SJCRH30 (cell line): ENCODE results near the gene ZNF335. TPM values are rescaled to one million over a fixed set of nuclear protein-coding genes. Genes with fewer than 3 reads are reported as not detected.

Experiments used
- DNase-seq, 2 experiments: peaks; one replicate each; pipeline ENCODE4 v3.0.0-alpha.2; 2015 to 2020
- H3K27ac ChIP-seq: fragments of 250-450 bp; sonication (Bioruptor Pico); 2 replicates; pipeline ENCODE4 v1.5.1; 2020; ENCODE audit warnings: mild to moderate bottlenecking, moderate library complexity
- H3K27me3 ChIP-seq: fragments of 250-450 bp; sonication (Bioruptor Pico); 2 replicates; pipeline ENCODE4 v1.5.1; 2020; ENCODE audit warnings: mild to moderate bottlenecking, moderate library complexity
- H3K36me3 ChIP-seq: fragments of 250-450 bp; sonication (Bioruptor Pico); 2 replicates; pipeline ENCODE4 v1.5.1; 2020; ENCODE audit warnings: mild to moderate bottlenecking, moderate library complexity
- H3K4me1 ChIP-seq: fragments of 250-450 bp; sonication (Bioruptor Pico); 2 replicates; pipeline ENCODE4 v1.5.1; 2020; ENCODE audit warnings: mild to moderate bottlenecking, moderate library complexity
- H3K4me3 ChIP-seq: fragments of 250-450 bp; sonication (Bioruptor Pico); 2 replicates; pipeline ENCODE4 v1.5.1; 2020; ENCODE audit warnings: mild to moderate bottlenecking, moderate library complexity
- H3K9me3 ChIP-seq: fragments of 250-450 bp; sonication (Bioruptor Pico); replicated peaks from 2 replicates; pipeline ENCODE4 v1.5.1; 2020; ENCODE audit warnings: mild to moderate bottlenecking, moderate library complexity
- total RNA-seq: library from RNA; depleted of rRNA; stranded (reverse); fragments of >200 nt; shearing (Covaris generic); gene quantifications from 2 replicates; pipeline ENCODE4 v1.2.3, GENCODE V29; 2014; rRNA removed

The ZNF335 gene, protein sequence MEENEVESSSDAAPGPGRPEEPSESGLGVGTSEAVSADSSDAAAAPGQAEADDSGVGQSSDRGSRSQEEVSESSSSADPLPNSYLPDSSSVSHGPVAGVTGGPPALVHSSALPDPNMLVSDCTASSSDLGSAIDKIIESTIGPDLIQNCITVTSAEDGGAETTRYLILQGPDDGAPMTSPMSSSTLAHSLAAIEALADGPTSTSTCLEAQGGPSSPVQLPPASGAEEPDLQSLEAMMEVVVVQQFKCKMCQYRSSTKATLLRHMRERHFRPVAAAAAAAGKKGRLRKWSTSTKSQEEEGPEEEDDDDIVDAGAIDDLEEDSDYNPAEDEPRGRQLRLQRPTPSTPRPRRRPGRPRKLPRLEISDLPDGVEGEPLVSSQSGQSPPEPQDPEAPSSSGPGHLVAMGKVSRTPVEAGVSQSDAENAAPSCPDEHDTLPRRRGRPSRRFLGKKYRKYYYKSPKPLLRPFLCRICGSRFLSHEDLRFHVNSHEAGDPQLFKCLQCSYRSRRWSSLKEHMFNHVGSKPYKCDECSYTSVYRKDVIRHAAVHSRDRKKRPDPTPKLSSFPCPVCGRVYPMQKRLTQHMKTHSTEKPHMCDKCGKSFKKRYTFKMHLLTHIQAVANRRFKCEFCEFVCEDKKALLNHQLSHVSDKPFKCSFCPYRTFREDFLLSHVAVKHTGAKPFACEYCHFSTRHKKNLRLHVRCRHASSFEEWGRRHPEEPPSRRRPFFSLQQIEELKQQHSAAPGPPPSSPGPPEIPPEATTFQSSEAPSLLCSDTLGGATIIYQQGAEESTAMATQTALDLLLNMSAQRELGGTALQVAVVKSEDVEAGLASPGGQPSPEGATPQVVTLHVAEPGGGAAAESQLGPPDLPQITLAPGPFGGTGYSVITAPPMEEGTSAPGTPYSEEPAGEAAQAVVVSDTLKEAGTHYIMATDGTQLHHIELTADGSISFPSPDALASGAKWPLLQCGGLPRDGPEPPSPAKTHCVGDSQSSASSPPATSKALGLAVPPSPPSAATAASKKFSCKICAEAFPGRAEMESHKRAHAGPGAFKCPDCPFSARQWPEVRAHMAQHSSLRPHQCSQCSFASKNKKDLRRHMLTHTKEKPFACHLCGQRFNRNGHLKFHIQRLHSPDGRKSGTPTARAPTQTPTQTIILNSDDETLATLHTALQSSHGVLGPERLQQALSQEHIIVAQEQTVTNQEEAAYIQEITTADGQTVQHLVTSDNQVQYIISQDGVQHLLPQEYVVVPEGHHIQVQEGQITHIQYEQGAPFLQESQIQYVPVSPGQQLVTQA (N-terminal part only)
- total RNA-seq: 12.5 and 14.2 TPM in 2 replicates

DNA sequence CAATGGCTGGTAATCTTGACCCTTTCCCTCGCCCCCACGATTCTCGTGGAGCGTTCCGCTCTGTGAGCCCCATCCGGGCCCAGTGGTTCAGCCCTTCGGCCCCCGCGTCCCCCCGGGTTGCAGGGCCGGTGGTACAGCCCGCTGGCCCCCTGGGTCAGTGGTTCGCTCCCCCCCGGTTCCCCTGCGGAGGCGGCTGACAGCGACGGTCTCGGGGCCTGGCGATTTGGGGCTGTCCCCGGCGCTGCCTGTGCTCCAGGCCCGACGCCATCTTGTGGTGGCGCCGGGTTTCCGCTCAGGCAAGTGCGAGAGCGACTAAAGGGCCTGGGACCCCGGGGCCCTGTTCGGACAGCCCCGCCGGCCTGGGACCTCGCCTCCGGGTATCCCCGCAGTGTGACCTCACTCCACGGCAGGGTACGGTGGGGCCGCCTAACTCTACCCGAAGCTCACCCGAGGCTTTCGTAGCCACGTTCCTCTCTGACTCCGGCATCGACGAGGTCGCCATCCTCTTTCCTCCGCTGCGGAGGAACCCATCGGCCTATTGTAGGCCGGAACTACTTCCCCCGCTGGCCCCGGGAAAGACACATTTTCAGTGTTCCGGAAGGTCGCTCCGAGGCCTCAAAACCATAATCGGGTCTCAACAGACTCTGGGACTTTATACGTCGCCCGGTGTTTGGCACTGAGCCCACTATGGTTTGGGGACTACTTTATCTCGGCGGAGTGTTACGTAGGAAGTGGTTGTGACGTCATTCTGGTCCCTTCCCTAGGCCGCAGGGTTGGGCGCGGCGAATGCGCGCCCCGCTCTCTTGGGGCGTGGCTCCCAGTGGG is at the start of gene ZNF335:
ZNF335 (minus strand) TSS at position 529 of the 825 bp plus-strand sequence. CDS start 793 bp downstream, outside the sequence.
- no peaks in the 10 kb centered on the region for H3K9me3 ChIP-seq

DNA sequence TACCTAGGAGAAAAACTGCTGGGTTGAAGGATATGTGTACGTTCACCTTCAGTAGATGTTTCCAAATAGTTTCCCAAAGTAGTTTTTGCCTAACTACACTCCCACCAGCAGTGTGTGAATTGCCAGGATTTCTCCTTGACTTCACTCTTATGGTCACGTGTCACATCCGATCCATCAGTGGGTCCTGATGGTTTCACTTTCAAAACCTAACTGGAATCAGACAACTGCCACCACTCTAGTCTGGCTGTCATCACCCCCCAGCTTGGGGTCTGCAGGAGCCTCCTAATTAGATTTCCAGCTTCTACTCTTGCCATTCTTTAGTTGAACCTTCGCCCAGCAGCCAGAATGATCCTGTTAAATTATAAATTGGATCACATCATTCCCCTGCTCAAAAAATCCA is 48.6 kb upstream of the ZNF335 start:
- Histone ChIP-seq H3K4me3 (no peak overlapping the region), H3K27ac (no peak overlapping the region), H3K4me1 (peaks cover 4% of the 10 kb centered on the region; the same call in 1 of the 2 replicates), H3K36me3 (no peaks in the 10 kb centered on the region), H3K27me3 (peaks cover 3% of the 10 kb centered on the region; the same call in 1 of the 2 replicates), H3K9me3 (no peaks in the 10 kb centered on the region)
- DNase-seq: no peak

More for the DNA sequence above, at the start of gene ZNF335:
- Histone ChIP-seq H3K4me1 (peaks cover 4% of the 10 kb centered on the region; the same call in 1 of the 2 replicates), H3K27me3 (no peaks in the 10 kb centered on the region), H3K27ac (peak within 1 kb of the TSS; percentile 100), H3K4me3 (peak within 1 kb of the TSS; percentile 90), H3K36me3 (peaks cover 6% of the 10 kb centered on the region; the same call in 1 of the 2 replicates)
- DNase-seq: peak; percentile 98 to 99

DNA sequence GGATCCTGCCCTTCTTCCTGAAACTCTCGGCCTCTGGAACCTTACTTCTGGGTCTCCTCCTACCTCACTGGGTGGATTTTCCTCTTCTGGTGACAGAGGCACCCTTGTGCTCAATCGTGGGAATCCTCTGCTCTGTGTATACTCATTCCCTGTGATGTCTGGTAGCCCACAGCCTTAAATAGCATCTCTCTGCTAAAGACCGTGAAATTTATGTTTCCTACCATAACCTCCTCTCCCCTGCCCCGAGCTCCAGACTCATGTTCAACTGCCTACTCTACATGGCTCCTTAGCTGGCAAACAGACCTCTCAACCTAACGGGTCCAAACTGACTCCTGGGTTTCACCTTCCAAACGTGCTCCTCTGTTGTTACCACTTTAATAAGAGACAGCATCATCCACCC is 46.6 kb upstream of the ZNF335 start:
- peak; percentile 30 to 65 for DNase-seq
- H3K4me1 ChIP-seq: peaks cover 4% of the 10 kb centered on the region; the same call in 1 of the 2 replicates
- peak overlapping the region; percentile 14; the same call in 1 of the 2 replicates for H3K27ac ChIP-seq
- peaks cover 4% of the 10 kb centered on the region; the same call in 1 of the 2 replicates for H3K27me3 ChIP-seq
- H3K4me3 ChIP-seq: no peak overlapping the region
- H3K9me3 ChIP-seq: no peaks in the 10 kb centered on the region
- no peaks in the 10 kb centered on the region for H3K36me3 ChIP-seq

DNA sequence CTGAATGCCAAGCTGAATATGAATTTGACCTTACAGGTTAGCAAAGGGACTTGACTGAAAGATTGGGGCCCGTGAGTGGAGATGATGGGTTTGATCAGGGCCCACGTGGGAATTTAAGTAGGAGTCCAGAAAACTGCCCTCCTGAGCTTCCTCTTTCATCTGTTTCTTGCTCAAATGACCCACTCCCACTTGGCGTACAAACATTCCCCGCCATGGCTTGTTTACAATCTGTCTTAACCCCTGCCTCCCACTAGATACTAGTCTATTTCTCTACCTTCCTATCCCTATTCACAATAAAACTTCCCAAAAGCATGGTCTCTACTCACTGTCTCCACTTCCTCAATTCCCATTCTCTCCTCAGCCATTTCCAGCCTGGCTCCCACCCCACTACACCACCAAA is 46.1 kb upstream of the ZNF335 start:
- Histone ChIP-seq H3K27me3 (peaks cover 4% of the 10 kb centered on the region; the same call in 1 of the 2 replicates), H3K4me3 (no peak overlapping the region), H3K27ac (0 out of 2 replicates have a peak overlapping the region, but pooled peaks have one; percentile 6), H3K4me1 (peaks cover 4% of the 10 kb centered on the region; the same call in 1 of the 2 replicates), H3K36me3 (no peaks in the 10 kb centered on the region), H3K9me3 (no peaks in the 10 kb centered on the region)
- DNase-seq: no peak

DNA sequence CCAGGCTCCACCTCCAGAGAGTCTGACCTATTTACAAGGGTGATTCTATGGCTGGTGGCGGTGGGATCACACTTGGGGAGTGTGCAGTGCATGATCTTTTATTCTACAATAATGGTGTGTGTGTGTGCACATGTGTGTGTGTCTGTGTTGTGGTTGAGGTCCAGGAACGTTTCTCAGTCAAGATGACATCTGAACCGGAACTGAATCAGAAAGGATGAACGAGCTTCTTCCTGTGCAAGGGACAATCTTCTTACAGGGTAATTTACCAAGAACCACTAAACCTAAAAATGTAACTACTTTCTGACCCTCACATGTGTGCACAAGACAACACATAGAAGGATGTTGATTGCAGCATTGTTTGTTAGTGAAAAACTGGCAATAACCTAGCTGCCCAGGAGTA is 45.3 kb upstream of the ZNF335 start:
- DNase-seq: no peak
- Histone ChIP-seq H3K9me3 (no peaks in the 10 kb centered on the region), H3K27me3 (peaks cover 4% of the 10 kb centered on the region; the same call in 1 of the 2 replicates), H3K36me3 (no peaks in the 10 kb centered on the region), H3K4me3 (no peak overlapping the region), H3K27ac (no peak overlapping the region), H3K4me1 (peaks cover 4% of the 10 kb centered on the region; the same call in 1 of the 2 replicates)

DNA sequence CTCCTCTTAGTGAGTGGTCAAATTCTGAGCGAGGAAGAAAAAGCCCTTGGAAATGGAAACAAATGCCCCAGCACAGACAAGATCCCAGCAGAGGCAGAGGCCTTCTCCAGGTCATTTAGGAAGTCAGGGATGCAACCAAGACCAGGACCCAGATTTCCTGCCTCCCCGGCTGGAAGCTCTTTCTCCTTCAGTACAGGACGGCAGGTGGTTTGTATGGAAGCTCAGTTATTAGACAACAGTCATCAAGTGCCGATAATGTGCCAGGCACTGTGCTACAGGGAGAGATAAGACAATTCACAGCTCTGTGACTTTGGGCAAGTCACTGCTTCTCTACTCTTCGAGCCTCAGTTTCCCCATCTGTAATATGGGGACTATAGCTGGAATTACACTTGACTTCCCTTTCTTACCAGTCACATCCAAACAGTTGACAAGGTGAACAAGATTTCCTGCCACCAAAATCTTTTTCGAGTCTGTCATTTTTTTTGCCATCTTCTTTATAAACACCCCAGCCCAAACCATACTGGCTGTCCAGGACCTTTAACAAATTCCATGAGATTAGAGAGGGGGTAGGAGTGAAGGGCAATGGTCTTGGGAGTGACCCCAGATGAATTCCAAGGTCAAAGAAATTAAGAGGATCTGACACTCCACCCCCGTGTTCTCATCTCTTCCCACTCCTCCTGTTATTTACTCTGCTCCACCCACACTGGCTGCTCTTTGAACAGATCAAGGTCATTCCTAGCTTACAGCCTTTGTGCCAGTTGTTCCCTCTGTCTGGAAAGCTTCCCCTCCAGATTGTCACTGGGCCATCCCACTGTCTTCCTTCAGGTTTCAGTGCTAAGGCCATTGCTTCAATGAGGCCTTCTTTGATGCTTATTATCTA is 42.8 kb upstream of the ZNF335 start:
- Histone ChIP-seq H3K27me3 (0 out of 2 replicates have a peak, but pooled peaks cover 4% of the 10 kb centered on the region), H3K4me1 (peaks cover 4% of the 10 kb centered on the region; the same call in 1 of the 2 replicates), H3K4me3 (no peak overlapping the region), H3K36me3 (no peaks in the 10 kb centered on the region), H3K27ac (no peak overlapping the region), H3K9me3 (no peaks in the 10 kb centered on the region)
- DNase-seq: no peak

- Histone ChIP-seq H3K27me3 (0 out of 2 replicates have a peak, but pooled peaks cover 4% of the 10 kb centered on the region), H3K4me3 (no peak overlapping the region), H3K4me1 (peaks cover 3% of the 10 kb centered on the region; the same call in 1 of the 2 replicates), H3K27ac (no peak overlapping the region), H3K9me3 (no peaks in the 10 kb centered on the region), H3K36me3 (no peaks in the 10 kb centered on the region)
- DNase-seq: peak; percentile 62 to 82
These were observed 42.0 kb upstream of the ZNF335 start for GRCh38 chr20:46013829-46014516.

DNA sequence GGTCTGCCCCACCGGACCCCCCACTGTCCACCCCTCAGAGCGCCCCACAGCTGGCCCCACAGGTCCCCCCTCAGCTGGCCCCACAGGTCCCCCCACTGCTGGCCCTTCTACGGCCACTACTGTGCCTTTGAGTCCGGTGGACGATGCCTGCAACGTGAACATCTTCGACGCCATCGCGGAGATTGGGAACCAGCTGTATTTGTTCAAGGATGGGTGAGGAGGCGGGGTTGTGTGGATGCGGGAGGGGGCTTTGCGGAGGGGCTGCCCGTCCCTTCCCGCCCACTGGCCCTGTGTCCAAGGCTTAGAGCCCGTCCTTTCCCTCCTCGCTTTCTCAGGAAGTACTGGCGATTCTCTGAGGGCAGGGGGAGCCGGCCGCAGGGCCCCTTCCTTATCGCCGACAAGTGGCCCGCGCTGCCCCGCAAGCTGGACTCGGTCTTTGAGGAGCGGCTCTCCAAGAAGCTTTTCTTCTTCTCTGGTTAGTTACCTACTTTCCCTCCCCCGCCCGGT is 41.4 kb upstream of the ZNF335 start:
- no peak overlapping the region for H3K27ac ChIP-seq
- H3K36me3 ChIP-seq: no peaks in the 10 kb centered on the region
- no peak overlapping the region for H3K4me3 ChIP-seq
- no peak for DNase-seq
- no peaks in the 10 kb centered on the region for H3K4me1 ChIP-seq
- H3K27me3 ChIP-seq: 0 out of 2 replicates have a peak, but pooled peaks cover 4% of the 10 kb centered on the region
- no peaks in the 10 kb centered on the region for H3K9me3 ChIP-seq

GRCh38 chr20:46012921-46013320 is 40.9 kb upstream of the ZNF335 start:
- H3K27me3 ChIP-seq: 0 out of 2 replicates have a peak, but pooled peaks cover 4% of the 10 kb centered on the region
- H3K4me3 ChIP-seq: no peak overlapping the region
- H3K9me3 ChIP-seq: no peaks in the 10 kb centered on the region
- no peak for DNase-seq
- no peak overlapping the region for H3K27ac ChIP-seq
- H3K4me1 ChIP-seq: no peaks in the 10 kb centered on the region
- H3K36me3 ChIP-seq: no peaks in the 10 kb centered on the region

GRCh38 chr20:46011631-46012482 is 39.9 kb upstream of the ZNF335 start:
- Histone ChIP-seq H3K27ac (no peak overlapping the region), H3K4me1 (no peaks in the 10 kb centered on the region), H3K27me3 (peaks cover 4% of the 10 kb centered on the region; the same call in 1 of the 2 replicates), H3K4me3 (no peak overlapping the region), H3K36me3 (no peaks in the 10 kb centered on the region), H3K9me3 (no peaks in the 10 kb centered on the region; the same call in 1 of the 2 replicates)
- DNase-seq: peak; percentile 64 to 71
